ENCODE data around the gene DMGDH.

DMGDH gene

GRCh38 chr5:79069488-79070349, at the start of gene DMGDH, which contains the start of gene BHMT2:
Gene DMGDH (minus strand): TSS chr5:79069674. CDS start chr5:79069620, 54 bp downstream.
Gene BHMT2 (plus strand): TSS chr5:79069767. CDS start chr5:79069783, 16 bp downstream.
- no peak for DNase-seq

- DNase-seq = no peak
Observed at GRCh38 chr5:79112703-79113058, 43.2 kb upstream of the DMGDH start.

- no peak for DNase-seq
Observed at GRCh38 chr5:79111960-79112702, 42.7 kb upstream of the DMGDH start.

DNA sequence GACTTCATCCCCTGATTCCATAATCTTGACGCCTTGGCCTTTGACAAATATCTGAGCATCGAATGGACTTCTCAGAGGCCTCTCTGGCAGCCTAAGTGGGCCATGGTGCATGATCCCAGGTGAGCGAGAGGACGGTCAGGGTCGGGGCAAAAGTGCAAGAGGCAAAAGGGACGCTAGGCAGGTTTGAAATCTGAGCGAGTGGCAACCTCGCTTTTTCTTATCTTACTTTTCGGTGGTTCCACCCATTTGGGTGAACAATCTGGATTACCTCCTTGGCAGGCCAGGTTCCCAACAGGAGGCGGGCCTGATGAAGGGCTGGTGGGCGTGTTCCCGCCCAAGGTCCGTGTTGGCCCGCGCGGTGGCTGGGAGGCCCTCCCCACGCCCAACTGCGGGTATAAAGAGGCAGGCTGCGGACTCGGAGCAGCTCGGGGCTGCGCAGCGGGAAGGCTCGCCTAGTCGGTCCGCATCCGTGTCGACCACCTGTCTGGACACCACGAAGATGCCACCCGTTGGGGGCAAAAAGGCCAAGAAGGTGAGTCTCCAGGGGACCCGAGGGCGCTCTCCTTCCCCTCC, 42.0 kb upstream of the DMGDH start, which contains the start of gene BHMT:
BHMT (plus strand) TSS at position 423 of the 573 bp plus-strand sequence; CDS start at position 500, 77 bp downstream.
- no peak for DNase-seq

DNA sequence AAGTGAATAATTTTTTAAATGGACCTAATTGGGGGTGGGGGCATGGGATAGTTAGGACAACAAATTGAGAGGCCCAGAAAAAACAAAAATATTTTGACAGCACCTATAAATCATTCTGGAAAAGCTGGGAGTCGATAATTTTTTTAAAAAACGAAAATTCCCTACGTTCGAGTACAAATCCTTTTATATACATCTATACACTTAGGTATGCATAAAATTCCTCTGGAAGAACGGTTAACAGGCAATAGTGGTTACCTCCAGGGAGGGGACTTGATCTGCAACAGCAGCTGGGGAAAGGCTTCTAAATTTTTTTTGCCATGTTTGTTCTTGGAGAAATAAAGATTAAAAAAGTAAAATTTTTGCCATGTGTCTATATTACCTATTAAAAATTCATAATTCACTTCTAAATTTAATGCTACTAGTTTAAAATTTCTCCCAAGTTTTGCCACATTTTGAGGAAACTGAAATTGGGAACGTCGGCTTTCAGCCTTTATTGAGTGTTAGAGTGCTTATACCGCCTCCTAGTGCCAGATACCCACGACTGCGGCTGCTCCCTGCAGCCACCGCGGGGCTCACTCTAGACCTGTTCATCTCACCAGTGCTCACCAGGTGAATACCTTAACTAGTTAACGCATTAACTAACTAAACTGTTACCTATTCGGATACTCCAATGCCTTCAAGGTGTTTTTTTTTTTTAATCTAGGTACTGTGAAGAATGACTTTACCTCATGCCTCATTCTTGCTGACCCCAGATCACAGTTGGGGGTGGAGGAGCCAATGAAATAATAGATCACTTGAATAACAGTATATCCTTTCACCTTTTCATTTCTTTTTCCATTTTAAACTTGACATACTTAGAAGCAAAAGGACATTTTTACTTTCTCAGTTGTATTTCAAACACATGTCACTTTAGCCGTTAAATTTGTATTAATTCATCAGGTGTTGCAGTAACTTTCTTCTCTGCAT, 40.3 kb upstream of the DMGDH start:
- peak; percentile 35 for DNase-seq

- DNase-seq = no peak
Observed at GRCh38 chr5:79108792-79109191, 39.3 kb upstream of the DMGDH start.

DNA sequence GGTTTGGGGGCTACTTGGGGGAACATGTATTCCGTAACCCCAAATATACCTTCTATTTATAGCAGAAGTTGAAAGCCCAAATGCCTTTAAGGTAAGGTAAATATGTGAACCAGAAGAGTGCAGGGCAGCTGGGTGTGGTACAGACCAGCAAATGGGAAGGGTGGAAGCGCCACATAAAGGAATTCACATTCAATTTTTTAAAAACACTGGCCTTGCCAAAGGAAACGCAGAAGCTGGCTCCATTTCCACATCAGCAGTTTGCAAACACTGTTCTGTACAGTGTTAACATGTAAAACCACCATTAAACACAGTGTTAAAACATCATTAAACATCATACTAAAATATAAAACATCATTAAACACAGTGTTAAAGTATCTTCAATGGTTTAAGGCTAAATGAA, 38.6 kb upstream of the DMGDH start:
- no peak for DNase-seq

DNA sequence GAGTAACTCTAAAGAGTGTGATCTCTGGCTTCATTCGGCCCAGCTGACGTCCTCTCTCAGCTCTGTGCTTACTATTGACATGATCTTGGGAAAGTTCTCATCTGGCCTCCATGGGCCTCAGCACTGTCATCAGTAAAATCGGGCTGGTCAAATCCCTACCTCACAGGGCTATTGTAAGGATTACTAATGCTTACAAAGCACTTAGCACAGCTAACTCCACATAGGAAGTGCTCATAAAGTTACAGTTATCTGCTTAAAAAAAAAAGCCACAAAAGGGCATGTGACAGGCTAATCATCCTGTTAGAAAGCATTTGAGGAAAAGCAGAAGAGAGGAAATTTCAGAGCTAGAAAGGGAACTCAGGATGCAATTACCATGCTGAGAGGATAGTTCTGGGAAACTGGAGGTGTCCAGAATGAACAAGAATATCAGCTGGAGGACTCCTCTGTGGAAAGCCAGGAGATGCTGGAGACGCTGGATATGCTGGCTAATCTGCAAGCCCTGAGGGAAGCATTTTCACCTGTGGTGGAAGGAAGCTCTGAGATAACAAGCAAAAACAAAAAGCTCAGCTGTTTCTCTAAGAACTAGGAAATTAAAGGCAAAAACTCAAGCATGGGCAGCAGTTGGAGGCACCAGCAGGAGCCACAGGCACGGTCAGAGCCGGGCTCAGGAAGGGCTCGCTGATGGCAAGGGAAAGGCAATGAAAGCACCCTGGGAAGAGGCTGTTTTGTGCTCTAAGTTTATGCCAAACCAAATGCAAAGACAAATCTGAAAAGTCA, 37.7 kb upstream of the DMGDH start:
- no peak for DNase-seq

GRCh38 chr5:79105868-79106267, 36.4 kb upstream of the DMGDH start:
- DNase-seq = no peak

DNA sequence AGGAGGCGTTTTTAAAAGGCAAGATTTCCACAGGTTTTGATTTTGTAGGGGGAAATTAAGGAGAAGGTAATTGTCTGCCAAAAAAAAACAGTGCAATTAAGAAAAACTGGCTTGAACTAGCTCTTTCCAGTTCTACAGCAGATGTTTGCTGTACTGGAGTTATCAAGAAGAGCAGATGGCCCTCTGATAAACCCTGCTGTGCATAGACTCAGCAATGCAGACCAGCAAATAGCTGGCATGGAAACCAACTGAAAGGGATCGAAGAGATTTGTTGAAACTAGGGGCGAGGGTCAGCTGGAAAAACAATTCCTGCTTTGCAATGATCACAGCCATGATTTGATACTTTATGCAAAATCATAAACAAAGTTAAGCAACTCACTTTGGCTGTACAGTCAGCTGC, 24.3 kb upstream of the DMGDH start:
- DNase-seq = no peak

GRCh38 chr5:79091064-79091463, 21.6 kb upstream of the DMGDH start:
- DNase-seq = no peak

DNA sequence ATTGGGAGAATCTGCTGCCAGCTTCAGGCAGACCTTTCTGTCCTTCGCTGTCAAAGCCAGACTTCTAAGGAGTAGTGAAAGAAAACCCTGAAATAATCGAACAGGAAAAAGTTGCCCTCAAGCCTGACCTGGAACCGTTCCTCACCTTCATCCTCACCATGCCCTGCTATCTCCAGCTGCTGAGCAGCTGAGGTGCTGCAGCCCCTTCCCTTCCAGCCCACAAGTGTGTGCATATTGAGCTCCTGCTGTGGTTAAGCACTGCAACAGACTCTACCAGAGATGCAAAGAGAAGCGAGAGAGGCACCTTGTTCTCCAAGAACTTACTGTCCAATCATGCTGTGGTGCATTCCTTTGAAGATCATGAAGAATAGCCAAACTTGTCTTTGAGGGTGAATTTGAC, 19.0 kb upstream of the DMGDH start:
- no peak for DNase-seq

DNA sequence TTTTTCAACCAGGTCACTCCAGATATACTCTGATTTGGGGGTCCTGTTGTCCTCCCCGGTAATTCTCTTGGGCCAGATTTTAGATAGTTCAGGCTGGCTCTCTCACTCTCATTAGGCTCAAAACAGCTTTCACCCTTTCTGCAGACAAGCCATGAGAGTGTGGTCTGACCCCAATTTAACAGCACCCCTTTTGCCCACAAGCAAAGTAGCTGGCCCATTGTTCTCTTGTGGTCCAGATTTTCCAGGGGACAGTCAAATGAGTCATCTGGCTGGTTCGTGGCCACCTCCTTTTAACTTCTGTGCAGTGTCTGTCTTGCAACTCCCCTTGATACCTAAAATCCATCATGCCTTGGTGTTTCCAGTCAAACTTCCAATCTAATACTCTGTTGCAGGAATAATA, 16.6 kb upstream of the DMGDH start:
- no peak for DNase-seq

DNA sequence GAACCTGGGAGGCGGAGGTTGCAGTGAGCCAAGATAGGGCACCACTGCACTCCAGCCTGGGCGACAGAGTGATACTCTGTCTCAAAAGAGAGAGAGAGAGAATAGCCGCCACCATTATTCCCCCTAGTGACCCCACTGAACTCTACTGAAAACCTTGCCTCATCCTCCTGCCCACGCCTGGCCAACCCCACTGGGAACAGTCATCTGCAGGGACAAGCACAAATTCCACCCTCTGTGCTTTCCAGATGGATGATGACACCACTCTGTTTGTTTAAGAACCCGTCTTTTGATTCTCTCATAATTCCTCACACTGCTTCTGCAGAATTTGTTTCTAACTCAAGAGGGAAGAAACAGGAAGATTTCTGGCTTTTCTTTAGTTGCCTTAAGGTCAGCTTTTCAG, 12.3 kb upstream of the DMGDH start:
- no peak for DNase-seq

- no peak for DNase-seq
Observed at GRCh38 chr5:79080804-79081203, 11.3 kb upstream of the DMGDH start.

DNA sequence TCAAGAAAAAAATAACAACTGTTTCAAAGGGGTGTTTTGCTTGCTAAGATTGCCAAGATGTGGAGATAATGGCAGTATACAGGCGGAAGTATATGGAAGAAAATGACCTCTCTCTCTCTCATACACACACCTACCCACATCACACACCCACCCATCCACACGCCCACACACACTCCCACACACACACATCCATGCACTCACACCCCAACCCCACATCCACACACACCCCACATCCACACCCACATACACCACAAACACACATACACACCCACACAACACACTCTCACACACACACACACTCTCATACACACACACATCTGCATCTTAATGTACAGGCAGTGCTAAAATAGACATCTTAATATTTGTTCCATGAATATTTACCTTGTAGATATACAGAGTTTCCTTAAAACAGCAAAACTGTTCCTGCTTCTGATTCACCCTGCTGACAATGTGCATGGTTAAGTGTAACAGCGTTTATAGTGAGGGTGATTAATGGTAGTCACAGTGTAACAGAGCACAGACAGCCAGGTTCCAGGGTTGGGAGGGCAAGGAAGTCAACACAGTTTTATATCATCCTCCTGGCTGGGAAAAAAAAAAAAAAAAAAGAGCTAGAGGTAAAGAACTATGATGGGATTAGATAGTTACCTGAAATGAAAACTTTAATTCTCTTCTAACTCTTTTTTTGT, 8.3 kb upstream of the DMGDH start:
- DNase-seq = no peak

DNA sequence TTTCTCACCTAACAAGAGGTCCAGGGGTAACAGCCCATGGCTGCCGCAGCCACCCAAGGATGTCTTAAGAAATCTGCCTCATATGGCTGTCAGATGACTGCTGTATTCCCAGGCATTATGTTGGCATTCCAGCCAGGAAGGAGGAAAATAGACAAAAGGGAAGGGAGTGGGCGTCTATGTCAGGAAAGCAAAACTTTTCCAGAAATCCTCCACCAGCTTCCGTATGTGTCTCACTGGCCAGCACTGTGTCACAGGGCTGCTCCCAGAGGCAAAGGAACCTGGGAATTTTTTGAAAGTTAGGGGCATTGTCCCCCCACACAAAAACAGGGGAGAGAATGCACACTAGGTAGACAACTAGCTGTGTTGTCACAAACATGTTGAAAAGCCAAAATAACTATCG, 7.3 kb upstream of the DMGDH start:
- no peak for DNase-seq

- no peak for DNase-seq
Observed at GRCh38 chr5:79075646-79076426, 6.4 kb upstream of the DMGDH start.

DNA sequence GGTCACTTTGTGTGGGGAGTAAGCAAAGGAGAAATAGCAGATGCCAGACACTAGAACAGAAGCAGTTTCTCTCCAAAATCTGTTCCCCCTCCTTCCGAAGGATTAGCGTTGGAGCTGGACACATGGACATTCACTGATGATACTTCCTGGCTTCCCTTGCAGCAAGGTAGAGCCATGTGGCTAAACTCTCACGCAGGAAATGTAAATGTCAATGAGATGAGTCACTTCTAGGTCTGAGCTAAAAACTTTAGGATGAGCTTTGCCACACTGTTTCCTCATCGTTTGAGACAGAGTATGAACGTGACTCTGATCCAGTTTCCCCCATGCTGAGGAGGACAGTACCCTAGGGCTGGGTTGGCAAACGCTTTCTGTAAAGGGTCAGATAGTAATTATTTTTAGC, 5.2 kb upstream of the DMGDH start:
- no peak for DNase-seq

GRCh38 chr5:79070350-79070667, 835 bp upstream of the DMGDH start:
- no peak for DNase-seq

Data from activated naive CD4-positive, alpha-beta T cell treated with anti-CD3 and anti-CD28 coated beads, Interleukin-2, amount 50 U/mL, for 16 hours (primary cell).